Brain microvascular endothelial cell (primary cell): Measurements from ENCODE around the gene HYAL3.

Experiments
- DNase-seq: peaks from one replicate; pipeline ENCODE4 v3.0.0-alpha.2; 2020
- H3K27ac ChIP-seq: fragments of 250-450 bp; sonication (Bioruptor Pico); 2 replicates; pipeline ENCODE4 v1.5.1; 2020; ENCODE audit warnings: mild to moderate bottlenecking, moderate library complexity
- H3K27me3 ChIP-seq: fragments of 250-450 bp; sonication (Bioruptor Pico); replicated peaks from 2 replicates; pipeline ENCODE4 v1.5.1; 2020; ENCODE audit warnings: mild to moderate bottlenecking
- H3K36me3 ChIP-seq: fragments of 250-450 bp; sonication (Bioruptor Pico); replicated peaks from 2 replicates; pipeline ENCODE4 v1.5.1; 2020; ENCODE audit warnings: mild to moderate bottlenecking
- H3K4me3 ChIP-seq: 2 replicates; pipeline ENCODE4 v1.5.1; 2011; ENCODE audit warnings: low read depth, mild to moderate bottlenecking, control low read depth, low read length, moderate library complexity
- CTCF ChIP-seq: IDR thresholded peaks from 2 replicates; pipeline ENCODE4 v1.5.1; 2011; ENCODE audit warnings: low read depth, mild to moderate bottlenecking, moderate library complexity, low read length, control low read depth, inconsistent platforms; ENCODE audit errors: missing control alignments
- in situ Hi-C: cut with HindIII; loops from 2 replicates; pipeline ENCODE4 v1.10.0; 2017; ENCODE audit warnings: low sequenced_read_pairs, low pct_ligation_motif_present

HYAL3 gene

GRCh38 chr3:50319181-50319893 is 20.1 kb upstream of the HYAL3 start:
- no peaks in the 10 kb centered on the region for H3K27me3 ChIP-seq
- no peak for DNase-seq
- H3K36me3 ChIP-seq = peaks cover 9% of the 10 kb centered on the region
- no peak overlapping the region for H3K27ac ChIP-seq
- no peak for TF ChIP-seq CTCF
- H3K4me3 ChIP-seq = no peak overlapping the region
- in situ Hi-C loops = no loop called here

- no peak for DNase-seq
- Histone ChIP-seq H3K27me3 (no peaks in the 10 kb centered on the region), H3K36me3 (peaks cover 9% of the 10 kb centered on the region), H3K27ac (no peak overlapping the region), H3K4me3 (no peak overlapping the region)
- in situ Hi-C loops = no loop called here
- TF ChIP-seq CTCF = no peak
These were observed 19.4 kb upstream of the HYAL3 start for GRCh38 chr3:50318615-50319014.

- Histone ChIP-seq H3K27ac (no peak overlapping the region), H3K27me3 (no peaks in the 10 kb centered on the region), H3K36me3 (peaks cover 9% of the 10 kb centered on the region), H3K4me3 (no peak overlapping the region)
- no peak for TF ChIP-seq CTCF
- in situ Hi-C loops = no loop called here
- no peak for DNase-seq
These were observed 19.0 kb upstream of the HYAL3 start for GRCh38 chr3:50318163-50318562.

- DNase-seq = no peak
- in situ Hi-C loops = no loop called here
- Histone ChIP-seq H3K27me3 (no peaks in the 10 kb centered on the region), H3K27ac (no peak overlapping the region), H3K36me3 (peaks cover 9% of the 10 kb centered on the region), H3K4me3 (no peak overlapping the region)
- TF ChIP-seq CTCF = no peak
These were observed 18.1 kb upstream of the HYAL3 start for GRCh38 chr3:50317300-50317699.

- H3K27ac ChIP-seq = no peak overlapping the region
- no peak for DNase-seq
- H3K36me3 ChIP-seq = peaks cover 9% of the 10 kb centered on the region
- in situ Hi-C loops = no loop called here
- TF ChIP-seq CTCF = no peak
- H3K4me3 ChIP-seq = no peak overlapping the region
- H3K27me3 ChIP-seq = no peaks in the 10 kb centered on the region
These were observed 17.5 kb upstream of the HYAL3 start for GRCh38 chr3:50316657-50317242.
